Fibroblast of lung (primary cell): Measurements from ENCODE around the gene MAPK1IP1L. TPM values are rescaled to one million over a fixed set of nuclear protein-coding genes. Genes with fewer than 3 reads are reported as not detected.

ENCODE experiments used
- DNase-seq, 2 donors: peaks; one replicate each; pipeline versions ENCODE4 v3.0.0 to v3.0.0-alpha.2; 2010; ENCODE audit warnings: low read depth in 2 of 2
- H2AFZ ChIP-seq: 2 replicates; pipeline ENCODE4 v1.5.1; 2012; ENCODE audit warnings: low read length, control low read depth, inconsistent platforms
- H3K27ac ChIP-seq: 2 replicates; pipeline ENCODE4 v1.5.1; 2011; ENCODE audit warnings: low read length, control low read depth; ENCODE audit not compliant: insufficient read depth
- H3K27me3 ChIP-seq: 2 replicates; pipeline ENCODE4 v1.5.1; 2011; ENCODE audit warnings: mild to moderate bottlenecking, low read length; ENCODE audit not compliant: control insufficient read depth, insufficient read depth
- H3K36me3 ChIP-seq: 2 replicates; pipeline ENCODE4 v1.5.1; 2011; ENCODE audit warnings: low read length; ENCODE audit not compliant: control insufficient read depth, insufficient read depth
- H3K4me1 ChIP-seq: 2 replicates; pipeline ENCODE4 v1.5.1; 2011; ENCODE audit warnings: low read length; ENCODE audit not compliant: control insufficient read depth, insufficient read depth; ENCODE audit errors: extremely low read depth
- H3K4me2 ChIP-seq: 2 replicates; pipeline ENCODE4 v1.5.1; 2011; ENCODE audit warnings: low read length, control low read depth; ENCODE audit not compliant: insufficient read depth; ENCODE audit errors: extremely low read depth
- H3K4me3 ChIP-seq, 4 experiments: fragments of 200-600 bp in 1 of 4; sonication (generic) in 1 of 4; replicated peaks in 1 of 4; 2 replicates each; pipeline ENCODE4 v1.5.1; 2011 to 2016; ENCODE audit warnings: low read length in 4 of 4, low read depth in 3 of 4, mild to moderate bottlenecking in 3 of 4, control low read depth in 2 of 4, inconsistent platforms in 1 of 4, mixed read lengths in 1 of 4; ENCODE audit not compliant: insufficient read depth in 1 of 4; ENCODE audit errors: control extremely low read depth in 1 of 4
- H3K79me2 ChIP-seq: 2 replicates; pipeline ENCODE4 v1.5.1; 2012; ENCODE audit warnings: mild to moderate bottlenecking, low read length, inconsistent platforms; ENCODE audit not compliant: control insufficient read depth, insufficient read depth
- H3K9ac ChIP-seq: 2 replicates; pipeline ENCODE4 v1.5.1; 2011; ENCODE audit warnings: mild to moderate bottlenecking, low read length, control low read depth; ENCODE audit not compliant: insufficient read depth
- H3K9me3 ChIP-seq: 2 replicates; pipeline ENCODE4 v1.5.1; 2012; ENCODE audit warnings: low read depth, low read length; ENCODE audit not compliant: control insufficient read depth, insufficient read depth
- H4K20me1 ChIP-seq: 2 replicates; pipeline ENCODE4 v1.5.1; 2011; ENCODE audit warnings: low read length; ENCODE audit not compliant: control insufficient read depth, insufficient read depth; ENCODE audit errors: extremely low read depth
- CTCF ChIP-seq, 2 donors: IDR thresholded peaks in 1 of 2; conservative IDR thresholded peaks in 1 of 2; 1 replicate in 1 of 2; 2 replicates in 1 of 2; pipeline ENCODE4 v1.5.1; 2011 to 2012; ENCODE audit warnings: low read length in 2 of 2, control low read depth in 1 of 2, inconsistent platforms in 1 of 2, low read depth in 1 of 2, mild to moderate bottlenecking in 1 of 2
- EZH2 ChIP-seq: IDR thresholded peaks from 2 replicates; pipeline ENCODE4 v1.5.1; 2012; ENCODE audit warnings: low read length, control low read depth, mild to moderate bottlenecking; ENCODE audit errors: missing control alignments
- polyA plus RNA-seq, 2 donors: library from polyadenylated mRNA; depleted of rRNA in 1 of 2; stranded (reverse) in 1 of 2; unstranded in 1 of 2; fragments of >200 nt; gene quantifications; 2 replicates each; pipeline ENCODE4 v1.2.1, GENCODE V29; 2011 to 2012; ENCODE audit warnings: missing spikeins in 1 of 2
- total RNA-seq: library from RNA; depleted of rRNA; stranded (reverse); fragments of >200 nt; gene quantifications from 2 replicates; pipeline ENCODE4 v1.2.1, GENCODE V29; 2014

Gene MAPK1IP1L
- total and polyA plus RNA-seq, 2 donors (not counting 1 experiment from before 2014, with no cell fraction given): 16.5 to 82.3 TPM

GRCh38 chr14:55118761-55119160 lies 67.3 kb downstream of the MAPK1IP1L start:
- no peak for DNase-seq
- Histone ChIP-seq H3K9me3 (no peaks in the 10 kb centered on the region), H3K79me2 (no peaks in the 10 kb centered on the region), H4K20me1 (no peaks in the 10 kb centered on the region), H3K4me1 (peaks cover 12% of the 10 kb centered on the region), H2AFZ (peak overlapping the region; percentile 57), H3K9ac (no peak overlapping the region), H3K4me3 (no peak overlapping the region), H3K27me3 (no peaks in the 10 kb centered on the region), H3K4me2 (no peak overlapping the region), H3K27ac (no peak overlapping the region), H3K36me3 (no peaks in the 10 kb centered on the region)
- TF ChIP-seq EZH2 (no peak), CTCF (conservative IDR thresholded peaks at IDR 0.05 in 1 of 2, IDR thresholded peaks at IDR 0.05 in 1 of 2; ENCODE audit: low read depth in 1 of 2, low read length in 2 of 2) (no peak)

Other genes starting within 250 kb of the MAPK1IP1L start
- gene GCH1, start 148.8 kb upstream of the MAPK1IP1L start, total RNA-seq: 1.5 and 6.4 TPM in 2 replicates
- 1.3 and 3.0 TPM in 2 replicates for gene GCH1, start 148.8 kb upstream of the MAPK1IP1L start, polyA plus RNA-seq
- gene WDHD1, start 24.5 kb upstream of the MAPK1IP1L start, total RNA-seq: 8.6 and 9.8 TPM in 2 replicates
- gene WDHD1, start 24.5 kb upstream of the MAPK1IP1L start, polyA plus RNA-seq: 7.3 and 13.0 TPM in 2 replicates
- gene SOCS4, start 24.4 kb upstream of the MAPK1IP1L start, total RNA-seq: 16.2 and 19.2 TPM in 2 replicates
- 11.5 TPM in 2 replicates for gene SOCS4, start 24.4 kb upstream of the MAPK1IP1L start, polyA plus RNA-seq
- gene LGALS3, start 77.6 kb downstream of the MAPK1IP1L start, total RNA-seq: 430 and 434 TPM in 2 replicates
- 333 and 398 TPM in 2 replicates for gene LGALS3, start 77.6 kb downstream of the MAPK1IP1L start, polyA plus RNA-seq
- gene DLGAP5, start 139.9 kb downstream of the MAPK1IP1L start, total RNA-seq: 0.77 and 8.1 TPM in 2 replicates
- 10.5 and 31.2 TPM in 2 replicates for gene DLGAP5, start 139.9 kb downstream of the MAPK1IP1L start, polyA plus RNA-seq
- 23.4 and 29.1 TPM in 2 replicates for gene FBXO34, start 219.8 kb downstream of the MAPK1IP1L start, total RNA-seq
- gene FBXO34, start 219.8 kb downstream of the MAPK1IP1L start, polyA plus RNA-seq: 17.3 and 20.8 TPM in 2 replicates